ENCODE data around the gene NPIPB8. TPM values are rescaled to one million over a fixed set of nuclear protein-coding genes. Genes with fewer than 3 reads are reported as not detected.
"Not testable (repeated sequence)": the region's sequence is repeated elsewhere in the genome, so short reads cannot be mapped to it uniquely, and the experiment has no call there.

Gene NPIPB8
- total RNA-seq, 1 donor from 2014 or later, result 0.21 TPM

GRCh38 chr16:28636093-28636823, 1.6 kb upstream of the NPIPB8 start:
- not testable (repeated sequence) for DNase-seq

DNA sequence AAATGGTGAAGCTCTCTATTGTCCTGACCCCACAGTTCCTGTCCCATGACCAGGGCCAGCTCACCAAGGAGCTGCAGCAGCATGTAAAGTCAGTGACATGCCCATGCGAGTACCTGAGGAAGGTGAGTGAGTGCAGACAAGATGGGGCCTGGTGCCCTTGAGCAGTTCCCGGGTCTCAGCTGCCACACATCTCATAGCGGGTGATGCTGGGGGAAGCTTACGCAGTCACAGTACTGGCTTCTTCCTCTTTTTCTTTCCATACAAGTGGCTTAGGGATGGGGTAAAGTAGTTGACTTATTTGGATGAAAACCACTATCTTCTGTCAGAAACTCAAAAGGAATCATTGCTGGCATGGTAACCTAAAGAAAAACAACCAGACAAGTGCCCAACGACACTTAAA, 494 bp downstream of the NPIPB8 start:
- not testable (repeated sequence) for DNase-seq

- not testable (repeated sequence) for DNase-seq
Observed at GRCh38 chr16:28639959-28640358, 2.1 kb downstream of the NPIPB8 start.

DNA sequence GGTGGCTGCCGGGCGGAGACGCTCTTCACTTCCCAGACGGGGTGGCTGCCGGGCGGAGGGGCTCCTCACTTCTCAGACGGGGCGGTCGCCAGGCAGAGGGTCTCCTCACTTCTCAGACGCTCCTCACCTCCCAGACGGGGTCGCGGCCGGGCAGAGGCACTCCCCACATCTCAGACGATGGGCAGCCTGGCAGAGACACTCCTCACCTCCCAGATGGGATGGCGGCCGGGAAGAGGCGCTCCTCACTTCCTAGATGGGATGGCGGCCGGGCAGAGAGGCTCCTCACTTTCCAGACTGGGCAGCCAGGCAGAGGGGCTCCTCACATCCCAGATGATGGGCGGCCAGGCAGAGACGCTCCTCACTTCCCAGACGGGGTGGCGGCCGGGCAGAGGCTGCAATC, 28.4 kb downstream of the NPIPB8 start:
- DNase-seq, result not testable (repeated sequence)

- not testable (repeated sequence) for DNase-seq
Observed at GRCh38 chr16:28667480-28667879, 29.6 kb downstream of the NPIPB8 start.

GRCh38 chr16:28668199-28668598, 30.3 kb downstream of the NPIPB8 start:
- DNase-seq, result not testable (repeated sequence)

- not testable (repeated sequence) for DNase-seq
Observed at GRCh38 chr16:28688327-28688952, 50.6 kb downstream of the NPIPB8 start.

GRCh38 chr16:28689425-28689824, 51.6 kb downstream of the NPIPB8 start:
- DNase-seq, result not testable (repeated sequence)

GRCh38 chr16:28691722-28692121, 53.9 kb downstream of the NPIPB8 start:
- DNase-seq, result not testable (repeated sequence)

- not testable (repeated sequence) for DNase-seq
Observed at GRCh38 chr16:28693257-28693950, 55.5 kb downstream of the NPIPB8 start.

DNA sequence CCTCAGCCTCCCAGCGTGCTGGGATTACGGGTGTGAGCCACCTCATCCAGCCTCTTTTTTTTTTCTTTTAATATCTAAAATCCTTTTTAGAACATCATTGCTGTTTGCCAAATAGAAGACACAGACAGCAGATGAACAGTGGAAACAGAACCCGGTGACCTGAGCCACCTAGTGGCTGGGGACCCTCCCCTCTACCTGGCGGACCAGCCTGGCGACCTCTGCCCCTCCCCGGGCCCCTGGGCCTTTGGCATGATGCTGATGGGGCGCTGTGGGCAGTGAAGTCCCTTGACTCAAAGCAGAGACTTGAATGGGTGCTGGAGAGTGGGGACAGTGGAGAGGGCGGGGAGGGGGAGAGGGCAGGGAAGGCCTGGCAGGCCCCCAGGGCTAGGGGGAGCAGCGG, 61.9 kb downstream of the NPIPB8 start:
- not testable (repeated sequence) for DNase-seq

- DNase-seq, result not testable (repeated sequence)
Observed at GRCh38 chr16:28700349-28700748, 62.5 kb downstream of the NPIPB8 start.

DNA sequence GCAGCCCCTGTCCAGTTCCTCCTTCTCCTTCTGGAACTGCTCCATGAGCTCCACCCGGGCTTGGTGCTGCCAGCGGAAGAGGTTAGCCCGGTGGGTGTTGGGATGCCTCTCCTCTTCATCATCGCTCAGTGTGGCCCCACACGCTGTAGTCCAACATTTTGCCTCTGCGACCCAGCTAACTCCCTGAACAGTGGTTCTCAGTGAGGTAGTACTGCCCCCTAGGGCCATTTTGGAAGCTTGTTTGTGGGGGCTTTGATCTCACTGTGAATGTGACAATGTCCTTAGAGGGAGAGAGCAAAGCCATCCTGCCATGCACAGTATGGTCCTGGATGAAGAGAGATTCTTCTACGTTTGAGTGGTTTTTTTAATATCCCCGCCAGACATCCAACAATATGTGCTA, 63.5 kb downstream of the NPIPB8 start:
- DNase-seq, result not testable (repeated sequence)

DNA sequence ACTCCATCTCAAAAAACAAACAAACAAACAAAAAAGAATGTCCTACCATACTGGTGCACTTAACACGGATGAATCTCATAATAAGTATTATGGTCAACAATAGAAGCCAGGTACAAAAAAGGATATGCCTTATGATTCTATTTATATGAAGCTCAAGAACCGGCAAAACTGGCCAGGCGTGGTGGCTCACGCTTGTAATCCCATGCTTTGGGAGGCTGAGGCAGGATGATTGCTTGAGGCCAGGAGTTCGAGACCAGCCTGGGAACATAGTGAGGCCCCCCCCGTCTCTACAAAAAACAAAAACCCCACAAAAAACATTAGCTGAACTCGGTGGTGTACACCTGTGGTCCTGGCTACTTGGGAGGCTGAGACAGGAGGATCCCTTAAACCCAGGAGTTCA, 66.4 kb downstream of the NPIPB8 start:
- not testable (repeated sequence) for DNase-seq

Other genes starting within 250 kb of the NPIPB8 start
- gene EIF3CL, start 234.2 kb upstream of the NPIPB8 start, total RNA-seq, result 133 TPM
- not detected for gene NPIPB7, start 165.7 kb upstream of the NPIPB8 start, total RNA-seq
- gene CLN3, start 146.0 kb upstream of the NPIPB8 start, total RNA-seq, result 14.5 TPM
- 0.92 TPM for gene APOBR, start 143.4 kb upstream of the NPIPB8 start, total RNA-seq
- not detected for gene IL27, start 131.2 kb upstream of the NPIPB8 start, total RNA-seq
- 1.4 TPM for gene NUPR1, start 99.1 kb upstream of the NPIPB8 start, total RNA-seq
- 9.7 TPM for gene SGF29, start 84.1 kb upstream of the NPIPB8 start, total RNA-seq
- not detected for gene SULT1A2, start 41.0 kb upstream of the NPIPB8 start, total RNA-seq
- 12.8 TPM for gene SULT1A1, start 28.0 kb upstream of the NPIPB8 start, total RNA-seq
- gene EIF3C, start 73.4 kb downstream of the NPIPB8 start, total RNA-seq, result 102 TPM
- gene NPIPB9, start 113.7 kb downstream of the NPIPB8 start, total RNA-seq, result 7.4 TPM
- gene ATXN2L, start 184.9 kb downstream of the NPIPB8 start, total RNA-seq, result 36.0 TPM
- gene TUFM, start 208.3 kb downstream of the NPIPB8 start, total RNA-seq, result 82.1 TPM
- 16.2 TPM for gene SH2B1, start 225.8 kb downstream of the NPIPB8 start, total RNA-seq
- 850 TPM for gene ATP2A1, start 240.4 kb downstream of the NPIPB8 start, total RNA-seq